Measurements from ENCODE around the gene DRC1. TPM values are rescaled to one million over a fixed set of nuclear protein-coding genes. Genes with fewer than 3 reads are reported as not detected.

DRC1 gene
- total RNA-seq, 2 donors from 2014 or later, result not detected

- DNase-seq, result no peak
- no peak overlapping the region for H3K27ac ChIP-seq
- intact Hi-C loops (cut with DNase I), result no loop called here
These were observed 91.8 kb downstream of the DRC1 start for GRCh38 chr2:26493566-26493965.

GRCh38 chr2:26494199-26494598 is 92.5 kb downstream of the DRC1 start:
- H3K9ac ChIP-seq (ENCODE audit: low read depth in 2 of 2, low read length in 2 of 2), result no peak overlapping the region
- no peak overlapping the region for H3K27ac ChIP-seq
- no peak for TF ChIP-seq CTCF (IDR thresholded peaks at IDR 0.05)
- no peak overlapping the region for H3K4me3 ChIP-seq
- no peaks in the 10 kb centered on the region for H3K4me1 ChIP-seq
- no peaks in the 10 kb centered on the region for H3K27me3 ChIP-seq
- no peaks in the 10 kb centered on the region for H3K36me3 ChIP-seq
- intact Hi-C loops (cut with DNase I), result no loop called here
- no peak for DNase-seq
- H3K9me3 ChIP-seq, result no peaks in the 10 kb centered on the region

More at GRCh38 chr2:26493566-26493965, 91.8 kb downstream of the DRC1 start:
- Histone ChIP-seq H3K36me3 (no peaks in the 10 kb centered on the region), H3K9me3 (no peaks in the 10 kb centered on the region), H3K27me3 (no peaks in the 10 kb centered on the region), H3K4me1 (no peaks in the 10 kb centered on the region), H3K9ac (ENCODE audit: low read depth in 2 of 2, low read length in 2 of 2) (no peak overlapping the region), H3K4me3 (no peak overlapping the region)
- no peak for TF ChIP-seq CTCF (IDR thresholded peaks at IDR 0.05)

- no peak for TF ChIP-seq CTCF (IDR thresholded peaks at IDR 0.05)
- no peaks in the 10 kb centered on the region for H3K9me3 ChIP-seq
- intact Hi-C loops (cut with DNase I), result no loop called here
- no peaks in the 10 kb centered on the region for H3K36me3 ChIP-seq
- no peaks in the 10 kb centered on the region for H3K27me3 ChIP-seq
- no peaks in the 10 kb centered on the region for H3K4me1 ChIP-seq
- H3K9ac ChIP-seq (ENCODE audit: low read depth in 2 of 2, low read length in 2 of 2), result no peak overlapping the region
- H3K4me3 ChIP-seq, result no peak overlapping the region
- no peak for DNase-seq
- H3K27ac ChIP-seq, result no peak overlapping the region
These were observed 93.2 kb downstream of the DRC1 start for GRCh38 chr2:26494891-26495290.

GRCh38 chr2:26495705-26496297 is 94.1 kb downstream of the DRC1 start:
- Histone ChIP-seq H3K9ac (ENCODE audit: low read depth in 2 of 2, low read length in 2 of 2) (no peak overlapping the region), H3K4me1 (no peaks in the 10 kb centered on the region), H3K9me3 (no peaks in the 10 kb centered on the region), H3K27me3 (no peaks in the 10 kb centered on the region), H3K36me3 (no peaks in the 10 kb centered on the region), H3K27ac (no peak overlapping the region), H3K4me3 (no peak overlapping the region)
- DNase-seq, result no peak
- intact Hi-C loops (cut with DNase I), result no loop called here
- no peak for TF ChIP-seq CTCF (IDR thresholded peaks at IDR 0.05)

- H3K27me3 ChIP-seq, result no peaks in the 10 kb centered on the region
- intact Hi-C loops (cut with DNase I), result loop anchor here (5.0 kb wide), 1 partner anchor 77 kb away; no protein-coding TSS in a partner anchor
- no peak overlapping the region for H3K27ac ChIP-seq
- no peaks in the 10 kb centered on the region for H3K36me3 ChIP-seq
- DNase-seq, result no peak
- TF ChIP-seq CTCF (IDR thresholded peaks at IDR 0.05), result no peak
- no peak overlapping the region for H3K4me3 ChIP-seq
- H3K9ac ChIP-seq (ENCODE audit: low read depth in 2 of 2, low read length in 2 of 2), result no peak overlapping the region
- no peaks in the 10 kb centered on the region for H3K9me3 ChIP-seq
- peaks cover 6% of the 10 kb centered on the region for H3K4me1 ChIP-seq
These were observed 98.7 kb downstream of the DRC1 start for GRCh38 chr2:26500406-26500805.

Data from colonic mucosa (tissue), 4 donors.